Measurements from ENCODE around the gene PREX1.
A peak's percentile ranks its signal among the peaks of the same experiment; 100 is the strongest.
"Not testable (repeated sequence)": the region's sequence is repeated elsewhere in the genome, so short reads cannot be mapped to it uniquely, and the experiment has no call there.

Gene PREX1

GRCh38 chr20:48825566-48825920, 2.3 kb downstream of the PREX1 start:
- no peak for DNase-seq

DNA sequence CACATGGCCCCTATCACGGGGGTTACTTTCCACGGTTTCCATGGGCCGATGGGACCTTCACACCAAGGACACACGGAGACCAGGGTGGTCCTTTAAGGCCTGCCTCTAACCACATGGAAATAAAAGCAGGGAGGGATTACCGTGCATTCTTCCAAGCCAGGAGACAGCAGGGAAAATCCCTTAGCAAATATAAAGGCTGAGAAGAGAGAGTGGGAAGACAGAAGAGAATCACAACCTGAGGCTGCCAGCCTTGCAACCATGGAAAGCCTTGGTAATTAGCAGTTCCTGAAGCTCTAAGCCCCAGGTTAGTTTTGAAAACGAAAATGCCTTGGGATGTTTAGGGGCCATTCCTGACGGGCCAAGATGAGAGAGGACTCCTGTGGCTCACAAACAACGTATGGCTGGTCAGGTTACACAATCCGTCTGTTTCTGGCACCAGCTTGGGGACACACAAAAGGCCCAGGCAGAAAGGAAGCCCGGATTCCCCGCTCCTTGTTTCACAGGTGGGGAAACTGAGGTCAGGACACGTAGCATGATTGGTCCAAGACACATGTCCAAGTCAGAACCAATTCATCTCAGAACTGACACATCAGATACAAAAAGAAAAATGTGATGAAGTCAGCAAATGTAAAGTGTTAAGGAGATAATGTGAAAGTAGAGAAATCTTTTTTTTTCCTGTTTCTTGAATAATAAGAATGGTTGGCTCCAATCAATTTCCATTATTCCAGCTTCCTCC, 2.8 kb downstream of the PREX1 start:
- no peak for DNase-seq

DNA sequence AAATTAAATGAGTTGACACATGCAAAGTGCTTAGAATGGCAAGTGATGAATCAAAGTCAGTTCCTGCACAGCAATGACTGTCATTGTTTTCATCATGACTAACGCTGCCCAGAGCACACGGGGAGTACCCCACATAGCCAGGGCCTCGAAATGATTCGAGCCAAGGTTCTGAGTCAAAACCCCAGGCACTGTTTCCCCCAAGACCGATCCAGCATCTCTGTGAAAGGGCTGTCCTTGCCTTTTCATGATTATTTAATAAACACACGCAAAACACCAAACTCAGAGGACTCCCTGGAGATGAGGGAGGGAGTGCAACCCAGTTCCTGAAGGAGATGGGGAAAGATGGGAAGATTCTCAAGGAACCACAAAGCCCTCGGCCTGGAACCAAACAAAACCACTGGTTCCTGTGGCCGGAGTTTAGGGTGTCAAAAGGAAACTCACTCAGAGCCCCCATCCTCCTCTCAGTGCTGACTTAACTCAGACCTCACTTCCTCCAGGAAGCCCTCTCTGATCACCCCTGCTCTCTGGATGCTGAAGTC, 3.8 kb downstream of the PREX1 start:
- peak in 3 of 5 experiments; percentile 29 to 89 (median 51) for DNase-seq

- DNase-seq = no peak
Measured at GRCh38 chr20:48823476-48823875, 4.3 kb downstream of the PREX1 start.

GRCh38 chr20:48822879-48823385, 4.9 kb downstream of the PREX1 start:
- peak in 2 of 5 experiments; percentile 57 to 64 for DNase-seq

DNA sequence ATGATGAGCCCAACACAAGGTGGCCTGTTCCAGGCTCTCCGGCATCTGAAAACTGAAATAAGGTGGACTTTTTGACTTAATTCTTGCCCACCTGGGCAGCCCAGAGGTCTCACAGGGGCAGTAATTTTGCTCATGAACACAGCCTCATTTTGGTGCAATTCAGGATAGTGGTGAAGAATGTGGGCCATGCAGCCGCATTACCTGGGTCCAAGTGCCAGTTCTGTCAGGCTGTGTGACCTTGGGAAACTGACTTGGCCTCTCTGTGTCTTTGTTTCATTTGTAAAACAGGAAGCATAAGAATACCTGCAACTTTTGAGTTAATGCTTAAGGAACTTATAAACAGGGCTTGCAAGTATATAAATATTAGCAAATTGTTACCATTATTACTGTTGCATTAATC, 5.6 kb downstream of the PREX1 start:
- no peak for DNase-seq

DNA sequence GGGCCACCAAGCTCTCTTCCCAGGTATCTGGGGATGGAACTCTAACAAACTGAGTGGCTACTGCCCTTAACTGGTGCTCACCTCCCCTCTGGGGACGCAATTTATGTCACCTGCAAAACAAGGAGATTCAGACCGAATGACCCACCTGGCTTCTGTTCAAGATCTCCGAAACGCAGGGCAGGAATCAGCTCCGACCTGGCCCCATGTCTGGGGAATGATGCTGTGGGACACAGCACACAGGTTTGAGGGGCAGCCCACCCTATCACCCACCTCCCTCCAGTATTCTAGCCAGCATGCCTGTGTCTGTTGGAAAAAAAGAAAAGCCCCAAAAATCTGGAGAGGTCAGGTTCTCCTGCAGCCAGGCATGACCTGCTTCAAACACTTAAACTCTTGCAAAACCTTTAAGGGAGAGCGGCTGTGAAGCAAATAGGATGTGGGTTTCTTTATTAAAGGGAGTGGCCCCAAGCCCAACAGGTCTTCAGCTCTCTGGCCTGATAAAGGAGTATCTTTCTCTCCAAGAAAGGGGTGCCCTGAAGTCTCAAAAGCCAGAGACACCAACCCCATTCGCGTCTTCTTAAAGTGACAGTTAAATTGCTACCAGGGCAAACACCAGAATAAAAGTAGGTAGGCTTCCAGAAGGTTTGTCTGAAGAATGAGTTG, 6.4 kb downstream of the PREX1 start:
- peak in 1 of 5 experiments; percentile 39 for DNase-seq

GRCh38 chr20:48820649-48820973, 7.2 kb downstream of the PREX1 start:
- DNase-seq = no peak

DNA sequence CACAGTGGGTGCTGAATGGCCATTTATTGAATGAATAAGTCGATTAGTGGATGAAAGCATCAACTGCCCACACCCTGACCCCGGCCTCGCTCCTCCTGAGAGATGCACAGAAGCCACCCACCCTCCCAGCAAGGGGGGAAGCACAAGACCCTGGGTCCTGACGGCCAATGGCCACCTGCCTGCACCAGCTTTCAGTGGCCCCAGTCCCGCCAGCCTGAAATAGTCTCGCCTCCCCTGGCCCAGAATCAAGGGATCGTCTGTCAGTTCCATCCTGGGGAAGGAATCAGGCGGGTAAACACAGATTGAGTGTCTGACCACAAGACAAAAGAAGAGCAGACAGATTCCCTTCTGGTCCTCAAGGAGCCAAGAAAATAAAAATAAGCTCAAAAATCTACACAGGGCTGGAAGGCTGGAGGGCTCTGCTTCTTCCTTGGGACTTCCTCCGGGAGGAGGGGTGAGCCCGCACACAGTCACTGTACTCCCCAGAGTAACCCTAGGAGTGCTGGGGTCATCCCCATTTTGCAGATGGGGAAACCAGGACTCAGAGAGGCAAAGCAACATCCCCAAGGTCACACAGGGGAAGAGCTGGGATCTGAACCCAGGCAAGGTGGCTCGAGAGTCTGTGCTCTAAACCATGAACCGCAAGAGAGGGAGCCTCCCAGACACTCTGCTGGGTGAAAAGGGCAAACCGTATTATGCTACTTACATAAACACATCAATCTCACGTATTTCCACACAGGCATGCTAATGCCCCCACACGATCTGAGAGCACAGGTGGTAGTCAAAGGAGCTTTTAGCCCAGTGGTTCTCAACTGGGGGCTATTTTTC, 7.8 kb downstream of the PREX1 start:
- peak in 1 of 5 experiments; percentile 35 for DNase-seq

- no peak for DNase-seq
Measured at GRCh38 chr20:48819089-48819488, 8.7 kb downstream of the PREX1 start.

GRCh38 chr20:48818481-48818987, 9.3 kb downstream of the PREX1 start:
- DNase-seq = peak in 2 of 5 experiments; percentile 55 to 75

GRCh38 chr20:48818031-48818370, 9.8 kb downstream of the PREX1 start:
- peak in 1 of 5 experiments; percentile 51 for DNase-seq

- DNase-seq = no peak
Measured at GRCh38 chr20:48817367-48818030, 10.3 kb downstream of the PREX1 start.

DNA sequence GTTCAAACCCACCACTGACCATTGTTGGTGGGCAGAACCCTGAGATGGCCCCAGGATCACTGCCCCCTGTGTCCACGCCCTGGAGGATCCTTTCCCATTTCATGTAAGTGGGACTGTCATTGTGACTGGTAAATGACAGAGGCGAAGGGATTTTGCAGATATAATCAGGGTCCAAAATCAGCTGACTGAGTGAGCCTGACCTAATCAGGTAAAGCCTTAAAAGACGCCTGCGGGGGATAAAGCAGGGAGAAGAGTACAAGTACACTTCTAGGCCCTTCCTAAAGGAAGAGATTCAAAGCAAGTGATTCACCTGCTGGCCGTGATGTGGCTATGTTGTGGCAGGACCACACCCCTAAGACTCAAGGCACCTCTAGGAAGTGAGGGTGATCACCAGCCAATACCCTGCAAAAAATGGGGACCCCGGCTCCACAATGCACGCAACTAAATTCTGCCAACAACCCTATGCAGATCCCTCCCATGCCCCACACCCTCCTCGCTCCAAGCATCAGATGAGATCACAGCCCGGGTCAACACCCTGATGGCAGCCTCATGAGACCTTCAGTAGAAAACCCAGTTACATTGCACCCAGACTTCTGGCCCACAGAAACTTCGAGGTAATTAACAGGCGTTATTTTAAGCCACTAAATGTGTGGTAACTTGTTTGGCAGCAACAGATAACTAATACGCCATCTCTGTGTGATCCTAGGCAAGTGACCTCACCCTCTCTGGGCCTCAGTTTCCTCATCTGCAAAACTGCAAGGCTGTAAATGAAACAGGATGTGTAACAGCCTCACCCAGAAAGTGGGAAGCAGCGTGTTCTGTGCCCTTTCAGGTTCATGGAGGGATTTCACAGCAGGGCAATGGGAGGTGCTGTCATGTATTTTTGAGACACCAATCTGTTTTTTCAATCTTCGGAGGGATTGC, 11.3 kb downstream of the PREX1 start:
- DNase-seq = no peak

DNA sequence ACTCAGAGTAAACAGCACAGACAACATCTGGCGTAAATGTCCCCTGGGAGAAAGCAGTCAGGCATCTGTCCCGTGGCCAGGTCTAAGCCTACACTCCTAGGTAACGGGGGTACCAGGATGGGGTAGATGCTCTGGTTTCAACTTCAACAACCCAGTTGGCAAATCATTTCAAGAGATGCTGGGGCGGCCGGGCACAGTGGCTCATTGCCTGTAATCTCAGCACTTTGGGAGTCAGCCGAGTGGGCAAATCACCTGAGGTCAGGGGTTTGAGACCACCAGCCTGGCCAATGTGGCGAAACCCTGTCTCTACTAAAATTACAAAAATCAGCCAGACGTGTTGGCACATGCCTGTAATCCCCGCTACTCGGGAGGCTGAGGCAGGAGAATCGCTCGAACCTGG, 12.3 kb downstream of the PREX1 start:
- no peak for DNase-seq

DNA sequence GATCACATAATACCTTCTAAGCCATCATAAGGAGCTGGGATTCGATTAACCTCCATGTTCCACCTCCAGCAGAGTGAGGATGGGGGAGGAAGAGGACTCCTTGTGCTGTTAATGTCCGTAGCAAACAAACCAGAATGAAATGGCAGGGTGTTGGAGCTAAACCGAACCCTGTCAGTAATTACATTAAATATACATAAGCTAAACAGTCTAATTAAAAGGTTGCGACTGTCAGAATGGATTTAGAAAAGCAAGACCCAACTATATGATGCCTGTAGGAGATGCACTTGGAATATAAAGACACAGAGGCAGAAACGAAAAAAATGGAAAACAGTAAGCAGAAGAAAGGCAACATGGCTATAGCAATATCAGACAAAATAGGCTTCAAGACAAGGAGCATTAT, 13.2 kb downstream of the PREX1 start:
- no peak for DNase-seq

DNA sequence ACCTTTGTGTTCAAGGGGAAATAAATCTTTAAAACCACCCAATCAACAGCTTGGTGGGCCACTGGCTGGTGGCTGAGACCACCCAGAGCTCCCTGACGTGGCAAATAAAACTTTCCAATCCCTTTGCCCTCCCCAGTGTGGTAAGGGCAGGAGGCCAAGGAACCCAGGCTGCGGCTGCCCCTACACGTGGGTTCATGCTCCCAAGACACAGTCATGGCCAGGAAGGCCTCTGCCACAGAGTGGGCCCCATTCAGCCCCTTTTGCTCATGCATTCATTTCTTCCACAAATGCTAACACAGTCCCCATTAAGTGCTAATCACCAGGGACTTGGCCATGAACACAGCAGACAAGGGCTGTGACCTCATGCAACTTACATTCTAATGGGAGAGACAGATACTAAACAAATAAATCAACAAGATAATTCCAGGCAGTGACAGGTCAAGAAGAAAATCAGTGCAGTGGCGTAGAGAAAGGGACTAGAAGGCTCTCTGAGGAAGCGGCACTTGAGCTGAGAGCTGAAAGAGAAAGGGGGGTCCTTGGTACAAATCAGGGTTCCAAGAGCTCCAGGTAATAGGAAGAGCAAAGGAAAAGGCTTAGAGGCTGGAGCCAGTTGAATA, 13.8 kb downstream of the PREX1 start:
- no peak for DNase-seq

DNA sequence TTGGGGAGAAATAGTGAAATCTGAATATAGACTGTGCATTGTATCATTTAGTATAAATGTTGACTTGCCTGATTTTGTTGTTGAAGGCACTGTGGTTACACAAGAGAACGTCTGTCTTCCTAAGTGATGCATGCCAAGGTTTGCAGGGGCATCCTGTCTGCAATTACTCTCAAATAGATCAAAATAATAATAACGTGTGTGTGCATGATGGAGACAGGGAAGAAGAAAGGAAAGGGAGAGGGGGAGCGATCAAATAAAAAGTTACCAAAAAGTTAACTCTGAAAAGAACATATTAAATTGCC, 14.4 kb downstream of the PREX1 start:
- DNase-seq = peak in 1 of 5 experiments; percentile 27

- no peak for DNase-seq
Measured at GRCh38 chr20:48812600-48813445, 15.0 kb downstream of the PREX1 start.

GRCh38 chr20:48812114-48812513, 15.7 kb downstream of the PREX1 start:
- not testable (repeated sequence) for DNase-seq
